ENCODE results near the gene RNF166.

RNF166 gene

DNA sequence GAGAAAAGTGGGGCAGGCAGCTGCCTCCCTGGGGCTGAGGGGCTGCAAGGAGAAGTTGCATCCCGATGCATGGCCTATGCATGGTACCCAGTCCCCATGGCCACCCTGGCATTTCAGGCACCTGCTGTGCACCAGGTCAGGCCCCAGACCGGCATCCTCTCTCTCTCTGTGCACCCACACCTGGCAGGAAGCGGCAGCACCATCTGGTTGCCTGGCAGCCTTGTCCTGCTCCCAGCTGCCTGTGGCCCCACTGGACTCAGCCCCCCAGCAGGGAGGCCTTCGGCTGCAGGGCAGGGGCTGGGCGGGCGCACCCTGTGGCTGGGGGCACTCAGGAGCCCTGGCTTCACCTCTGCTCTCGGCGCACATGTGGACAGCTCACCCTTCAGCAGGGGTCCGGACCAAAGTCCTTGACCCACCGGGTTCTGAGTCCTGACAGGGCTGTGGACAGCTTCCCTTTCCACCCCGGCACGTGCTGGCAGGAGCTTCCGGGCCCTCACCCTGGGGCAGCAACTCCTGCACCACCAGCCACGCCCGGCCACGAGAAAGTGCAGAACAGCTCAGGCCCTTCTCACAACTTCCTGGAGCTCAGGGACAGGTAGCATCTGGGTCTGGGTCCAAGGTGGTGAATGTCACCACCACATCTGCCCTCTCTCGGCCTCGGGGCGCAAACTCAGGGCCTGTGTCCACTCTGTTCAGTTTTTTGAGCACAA is 36.8 kb upstream of the RNF166 start:
- no peak for TF ChIP-seq SIN3A (IDR thresholded peaks at IDR 0.05; ENCODE audit: borderline replicate concordance, insufficient read depth, low read length)
- no peak for TF ChIP-seq FOXP2 (optimal IDR thresholded peaks at IDR 0.05; ENCODE audit: borderline replicate concordance, extremely low read depth, extremely low read length, insufficient read depth)
- TF ChIP-seq TAF1 (IDR thresholded peaks at IDR 0.05; ENCODE audit: borderline replicate concordance, insufficient read depth, low read length) = no peak
- TF ChIP-seq, protein P1, sequence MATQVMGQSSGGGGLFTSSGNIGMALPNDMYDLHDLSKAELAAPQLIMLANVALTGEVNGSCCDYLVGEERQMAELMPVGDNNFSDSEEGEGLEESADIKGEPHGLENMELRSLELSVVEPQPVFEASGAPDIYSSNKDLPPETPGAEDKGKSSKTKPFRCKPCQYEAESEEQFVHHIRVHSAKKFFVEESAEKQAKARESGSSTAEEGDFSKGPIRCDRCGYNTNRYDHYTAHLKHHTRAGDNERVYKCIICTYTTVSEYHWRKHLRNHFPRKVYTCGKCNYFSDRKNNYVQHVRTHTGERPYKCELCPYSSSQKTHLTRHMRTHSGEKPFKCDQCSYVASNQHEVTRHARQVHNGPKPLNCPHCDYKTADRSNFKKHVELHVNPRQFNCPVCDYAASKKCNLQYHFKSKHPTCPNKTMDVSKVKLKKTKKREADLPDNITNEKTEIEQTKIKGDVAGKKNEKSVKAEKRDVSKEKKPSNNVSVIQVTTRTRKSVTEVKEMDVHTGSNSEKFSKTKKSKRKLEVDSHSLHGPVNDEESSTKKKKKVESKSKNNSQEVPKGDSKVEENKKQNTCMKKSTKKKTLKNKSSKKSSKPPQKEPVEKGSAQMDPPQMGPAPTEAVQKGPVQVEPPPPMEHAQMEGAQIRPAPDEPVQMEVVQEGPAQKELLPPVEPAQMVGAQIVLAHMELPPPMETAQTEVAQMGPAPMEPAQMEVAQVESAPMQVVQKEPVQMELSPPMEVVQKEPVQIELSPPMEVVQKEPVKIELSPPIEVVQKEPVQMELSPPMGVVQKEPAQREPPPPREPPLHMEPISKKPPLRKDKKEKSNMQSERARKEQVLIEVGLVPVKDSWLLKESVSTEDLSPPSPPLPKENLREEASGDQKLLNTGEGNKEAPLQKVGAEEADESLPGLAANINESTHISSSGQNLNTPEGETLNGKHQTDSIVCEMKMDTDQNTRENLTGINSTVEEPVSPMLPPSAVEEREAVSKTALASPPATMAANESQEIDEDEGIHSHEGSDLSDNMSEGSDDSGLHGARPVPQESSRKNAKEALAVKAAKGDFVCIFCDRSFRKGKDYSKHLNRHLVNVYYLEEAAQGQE (IDR thresholded peaks at IDR 0.05; ENCODE audit: insufficient read depth in 1 of 2, low read depth in 2 of 2, low read length in 2 of 2) = no peak
- no peak for TF ChIP-seq POLR2AphosphoS5 (IDR thresholded peaks at IDR 0.05; ENCODE audit: low read depth, low read length)

DNA sequence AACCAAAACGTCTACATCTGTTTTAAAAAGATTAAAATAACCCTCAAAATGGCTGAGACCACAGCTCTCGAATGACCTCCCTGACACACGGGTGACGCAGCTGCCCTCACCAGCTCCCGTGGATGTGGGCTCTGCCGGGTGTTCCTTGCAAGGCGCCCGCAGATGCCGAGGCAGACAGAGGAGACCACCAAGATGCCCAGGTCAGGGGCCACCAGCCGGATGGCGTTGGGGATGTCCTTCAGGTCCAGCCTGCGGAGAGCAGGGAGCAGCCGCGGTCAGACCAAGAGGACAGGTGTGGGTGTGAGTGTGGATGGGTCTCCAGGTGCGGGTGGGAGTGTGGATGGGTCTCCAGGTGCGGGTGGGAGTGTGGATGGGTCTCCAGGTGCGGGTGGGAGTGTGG is 35.2 kb upstream of the RNF166 start:
- TF ChIP-seq, protein P1 (IDR thresholded peaks at IDR 0.05; ENCODE audit: insufficient read depth in 1 of 2, low read depth in 2 of 2, low read length in 2 of 2) = no peak
- TF ChIP-seq POLR2AphosphoS5 (IDR thresholded peaks at IDR 0.05; ENCODE audit: low read depth, low read length) = no peak

DNA sequence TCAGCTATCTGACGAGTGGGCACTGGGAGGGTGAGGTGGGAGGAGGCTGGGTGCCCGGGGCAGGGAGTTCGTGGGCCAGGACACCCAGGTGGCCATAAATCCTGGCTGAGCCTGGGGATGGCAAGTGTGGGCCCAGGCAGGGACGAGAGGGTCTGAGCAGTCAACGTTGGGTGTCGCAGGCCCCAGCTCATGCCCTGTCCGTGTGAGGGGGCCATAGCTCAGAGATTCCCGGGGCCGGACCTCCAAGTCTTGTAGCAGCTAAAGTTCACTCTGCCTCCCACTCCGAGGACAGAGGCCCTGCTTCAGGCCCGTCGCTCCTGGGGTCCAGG is 34.5 kb upstream of the RNF166 start:
- TF ChIP-seq FOXP2 (optimal IDR thresholded peaks at IDR 0.05; ENCODE audit: borderline replicate concordance, extremely low read depth, extremely low read length, insufficient read depth) = no peak

DNA sequence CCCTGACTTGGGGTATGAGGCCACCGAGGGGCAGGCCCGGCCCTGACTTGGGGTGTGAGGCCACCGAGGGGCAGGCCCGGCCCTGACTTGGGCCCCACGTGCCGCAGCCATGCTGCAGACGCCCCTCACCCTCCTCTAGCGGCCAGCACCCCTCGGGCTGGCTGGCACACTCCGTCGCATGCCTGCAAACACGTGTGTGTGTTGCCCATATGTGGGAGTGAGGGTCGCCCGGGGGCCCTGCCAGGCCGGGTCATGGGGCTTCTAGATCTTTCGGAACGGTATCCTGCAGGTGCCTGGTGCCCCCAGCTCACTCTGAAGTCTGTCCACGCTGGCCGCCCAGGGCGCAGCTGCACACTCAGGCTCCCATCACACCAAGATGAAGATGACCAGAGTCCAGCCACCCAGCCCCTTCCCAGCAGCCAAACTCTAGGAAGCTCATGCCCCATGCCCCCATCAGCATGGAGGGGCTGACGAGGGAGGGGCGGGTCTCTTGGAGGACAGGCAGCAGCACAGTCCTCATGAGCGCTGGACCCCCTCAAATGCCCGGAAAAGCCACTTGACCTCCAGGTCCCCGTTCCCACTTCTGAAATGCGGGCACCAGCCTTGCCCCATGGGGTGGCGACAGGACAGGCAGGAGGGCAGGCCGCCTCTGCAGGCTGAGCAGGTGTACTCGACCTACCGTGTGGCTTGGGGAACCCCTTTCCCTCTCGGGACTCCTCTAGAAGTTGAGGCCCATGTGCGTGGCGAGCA is 33.9 kb upstream of the RNF166 start:
- TF ChIP-seq SIN3A (IDR thresholded peaks at IDR 0.05; ENCODE audit: borderline replicate concordance, insufficient read depth, low read length) (no peak), TAF1 (IDR thresholded peaks at IDR 0.05; ENCODE audit: borderline replicate concordance, insufficient read depth, low read length) (no peak), FOXP2 (optimal IDR thresholded peaks at IDR 0.05; ENCODE audit: borderline replicate concordance, extremely low read depth, extremely low read length, insufficient read depth) (no peak), POLR2AphosphoS5 (IDR thresholded peaks at IDR 0.05; ENCODE audit: low read depth, low read length) (no peak)
- TF ChIP-seq, protein P1 (IDR thresholded peaks at IDR 0.05; ENCODE audit: insufficient read depth in 1 of 2, low read depth in 2 of 2, low read length in 2 of 2) = no peak

DNA sequence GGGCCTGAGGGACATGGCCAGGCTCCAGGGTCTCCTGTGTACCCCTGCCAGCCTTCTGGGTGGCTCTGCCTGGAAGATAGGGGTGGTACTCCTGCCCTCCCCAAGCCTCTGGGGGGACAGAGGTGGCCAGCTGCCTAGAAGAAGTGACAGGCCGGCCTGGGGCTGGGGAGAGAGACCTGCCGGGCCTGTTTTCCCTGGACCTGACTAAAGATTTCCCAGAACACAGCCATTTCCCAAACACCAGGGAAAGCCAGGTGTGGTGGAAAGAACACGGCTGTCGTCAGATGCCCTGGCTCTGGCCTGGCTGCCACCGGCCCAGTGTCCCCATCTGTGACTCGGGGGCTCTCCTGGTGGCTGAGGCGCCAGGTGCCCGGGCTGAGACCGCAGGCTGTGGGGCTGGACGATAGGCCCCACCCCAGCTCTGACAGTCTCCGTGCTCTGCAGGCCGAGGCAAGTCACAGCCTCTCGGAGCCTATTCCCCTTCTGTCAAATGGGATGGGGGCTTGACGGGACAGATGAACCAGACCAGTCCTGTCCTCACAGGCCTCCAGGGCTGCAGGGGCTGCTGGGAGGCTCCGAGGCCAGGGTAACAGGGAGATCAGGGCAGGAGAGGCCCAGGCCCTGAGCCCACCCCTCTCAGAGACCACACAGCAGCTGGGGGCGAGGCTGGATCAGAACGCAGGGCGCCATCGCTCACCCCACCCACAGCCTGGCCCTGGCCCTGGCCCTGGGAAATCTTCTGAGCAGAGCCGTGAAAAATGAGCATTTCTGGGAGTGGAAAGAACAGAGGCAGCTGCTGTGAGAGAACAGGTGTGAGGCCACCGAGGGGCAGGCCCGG is 33.1 kb upstream of the RNF166 start:
- TF ChIP-seq FOXP2 (optimal IDR thresholded peaks at IDR 0.05; ENCODE audit: borderline replicate concordance, extremely low read depth, extremely low read length, insufficient read depth) = no peak

All from PFSK-1 (cell line).